Measurements from ENCODE around the gene PUS7. TPM values are rescaled to one million over a fixed set of nuclear protein-coding genes. Genes with fewer than 3 reads are reported as not detected.
"Not testable (repeated sequence)": the region's sequence is repeated elsewhere in the genome, so short reads cannot be mapped to it uniquely, and the experiment has no call there.

The PUS7 gene
- polyA plus RNA-seq, 2 donors: 5.4 to 7.5 TPM

GRCh38 chr7:105530546-105530945 lies 8.5 kb upstream of the PUS7 start:
- 95 to 96% methylated on average over 20 of the region's 20 CpGs for WGBS, 2 donors
- H3K27me3 ChIP-seq (ENCODE audit: control insufficient read depth in 1 of 2, insufficient read depth in 2 of 2, low read length in 2 of 2): no peaks in the 10 kb centered on the region
- no peak overlapping the region for H3K27ac ChIP-seq (ENCODE audit: low read depth in 2 of 2, low read length in 1 of 2)
- H3K9me3 ChIP-seq (ENCODE audit: control insufficient read depth in 2 of 2, insufficient read depth in 1 of 2, low read depth in 1 of 2, low read length in 1 of 2): no peaks in the 10 kb centered on the region
- H3K4me1 ChIP-seq (ENCODE audit: control insufficient read depth in 2 of 2, insufficient read depth in 2 of 2, low read length in 1 of 2): no peaks in the 10 kb centered on the region
- peaks cover 0 to 2% of the 10 kb centered on the region in 2 donors for H3K36me3 ChIP-seq (ENCODE audit: control insufficient read depth in 2 of 2, insufficient read depth in 2 of 2, low read length in 1 of 2)
- no peak overlapping the region for H3K4me3 ChIP-seq (ENCODE audit: low read depth in 1 of 2, low read length in 2 of 2)

- Histone ChIP-seq H3K27ac (ENCODE audit: low read depth in 2 of 2, low read length in 1 of 2) (no peak overlapping the region), H3K4me3 (ENCODE audit: low read depth in 1 of 2, low read length in 2 of 2) (no peak overlapping the region), H3K27me3 (ENCODE audit: control insufficient read depth in 1 of 2, insufficient read depth in 2 of 2, low read length in 2 of 2) (no peaks in the 10 kb centered on the region), H3K9me3 (ENCODE audit: control insufficient read depth in 2 of 2, insufficient read depth in 1 of 2, low read depth in 1 of 2, low read length in 1 of 2) (no peaks in the 10 kb centered on the region), H3K36me3 (ENCODE audit: control insufficient read depth in 2 of 2, insufficient read depth in 2 of 2, low read length in 1 of 2) (no peaks in the 10 kb centered on the region), H3K4me1 (ENCODE audit: control insufficient read depth in 2 of 2, insufficient read depth in 2 of 2, low read length in 1 of 2) (no peaks in the 10 kb centered on the region)
- WGBS, 2 donors: 93 to 94% methylated on average over 10 of the region's 10 CpGs
These were observed 8.1 kb upstream of the PUS7 start for GRCh38 chr7:105530126-105530525.

DNA sequence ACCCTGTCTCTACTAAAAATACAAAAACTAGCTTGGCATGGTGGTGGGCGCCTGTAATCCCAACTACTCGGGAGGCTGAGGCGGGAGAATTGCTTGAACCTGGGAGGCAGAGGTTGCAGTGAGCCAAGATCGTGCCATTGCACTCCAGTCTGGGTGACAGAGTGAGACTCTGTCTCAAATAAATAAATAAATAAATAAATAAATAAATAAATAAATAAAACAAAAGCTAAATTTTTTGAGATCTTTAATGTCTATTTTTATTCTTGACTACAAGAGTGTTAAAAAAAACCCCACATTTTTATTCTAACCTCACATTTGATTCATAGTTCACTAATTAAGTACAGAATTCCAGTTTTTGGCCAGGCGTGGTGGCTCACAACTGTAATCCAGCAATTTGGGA lies 5.7 kb upstream of the PUS7 start:
- WGBS, 2 donors: 93 to 96% methylated on average over 5 of the region's 5 CpGs
- H3K4me3 ChIP-seq (ENCODE audit: low read depth in 1 of 2, low read length in 2 of 2); H3K27ac ChIP-seq (ENCODE audit: low read depth in 2 of 2, low read length in 1 of 2); H3K4me1 ChIP-seq (ENCODE audit: control insufficient read depth in 2 of 2, insufficient read depth in 2 of 2, low read length in 1 of 2); H3K9me3 ChIP-seq (ENCODE audit: control insufficient read depth in 2 of 2, insufficient read depth in 1 of 2, low read depth in 1 of 2, low read length in 1 of 2); H3K27me3 ChIP-seq (ENCODE audit: control insufficient read depth in 1 of 2, insufficient read depth in 2 of 2, low read length in 2 of 2); H3K36me3 ChIP-seq (ENCODE audit: control insufficient read depth in 2 of 2, insufficient read depth in 2 of 2, low read length in 1 of 2): not testable (repeated sequence)

- Histone ChIP-seq H3K27ac (ENCODE audit: low read depth in 2 of 2, low read length in 1 of 2) (no peak overlapping the region), H3K4me1 (ENCODE audit: control insufficient read depth in 2 of 2, insufficient read depth in 2 of 2, low read length in 1 of 2) (peaks cover 0 to 2% of the 10 kb centered on the region in 2 donors), H3K27me3 (ENCODE audit: control insufficient read depth in 1 of 2, insufficient read depth in 2 of 2, low read length in 2 of 2) (no peaks in the 10 kb centered on the region), H3K9me3 (ENCODE audit: control insufficient read depth in 2 of 2, insufficient read depth in 1 of 2, low read depth in 1 of 2, low read length in 1 of 2) (no peaks in the 10 kb centered on the region), H3K36me3 (ENCODE audit: control insufficient read depth in 2 of 2, insufficient read depth in 2 of 2, low read length in 1 of 2) (no peaks in the 10 kb centered on the region), H3K4me3 (ENCODE audit: low read depth in 1 of 2, low read length in 2 of 2) (no peak overlapping the region)
- 81 to 88% methylated on average over 4 of the region's 4 CpGs for WGBS, 2 donors
These were observed 2.8 kb upstream of the PUS7 start for GRCh38 chr7:105524840-105525239.

DNA sequence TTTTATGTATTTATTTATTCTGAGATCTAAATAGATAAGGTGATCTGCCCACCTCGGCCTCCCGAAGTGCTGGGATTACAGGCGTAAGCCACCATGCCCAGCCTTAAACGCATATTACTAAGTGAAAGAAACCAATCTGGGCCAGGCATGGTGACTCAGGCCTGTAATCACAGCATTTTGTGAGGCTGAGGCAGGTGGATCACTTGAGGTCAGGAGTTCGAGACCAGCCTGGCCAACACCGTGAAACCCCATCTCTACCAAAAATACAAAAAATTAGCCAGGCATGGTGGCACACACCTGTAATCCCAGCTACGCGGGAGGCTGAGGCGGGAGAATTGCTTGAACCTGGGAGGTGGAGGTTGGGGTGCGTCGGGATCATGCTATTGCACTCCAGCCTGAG lies 2.4 kb upstream of the PUS7 start:
- not testable (repeated sequence) for H3K4me1 ChIP-seq (ENCODE audit: control insufficient read depth in 2 of 2, insufficient read depth in 2 of 2, low read length in 1 of 2); H3K27ac ChIP-seq (ENCODE audit: low read depth in 2 of 2, low read length in 1 of 2); H3K9me3 ChIP-seq (ENCODE audit: control insufficient read depth in 2 of 2, insufficient read depth in 1 of 2, low read depth in 1 of 2, low read length in 1 of 2); H3K4me3 ChIP-seq (ENCODE audit: low read depth in 1 of 2, low read length in 2 of 2); H3K36me3 ChIP-seq (ENCODE audit: control insufficient read depth in 2 of 2, insufficient read depth in 2 of 2, low read length in 1 of 2); H3K27me3 ChIP-seq (ENCODE audit: control insufficient read depth in 1 of 2, insufficient read depth in 2 of 2, low read length in 2 of 2)
- 92 to 97% methylated on average over 11 of the region's 11 CpGs for WGBS, 2 donors

- Histone ChIP-seq H3K9me3 (ENCODE audit: control insufficient read depth in 2 of 2, insufficient read depth in 1 of 2, low read depth in 1 of 2, low read length in 1 of 2) (no peaks in the 10 kb centered on the region), H3K4me3 (ENCODE audit: low read depth in 1 of 2, low read length in 2 of 2) (peak overlapping the region; percentile 80 to 87)
- 5 to 15% methylated on average over 23 to 25 of the region's 25 CpGs for WGBS, 2 donors
These were observed 899 bp downstream of the PUS7 start for GRCh38 chr7:105521027-105521716.

GRCh38 chr7:105520620-105521019 lies 1.5 kb downstream of the PUS7 start:
- not testable (repeated sequence) for H3K36me3 ChIP-seq (ENCODE audit: control insufficient read depth in 2 of 2, insufficient read depth in 2 of 2, low read length in 1 of 2); H3K4me1 ChIP-seq (ENCODE audit: control insufficient read depth in 2 of 2, insufficient read depth in 2 of 2, low read length in 1 of 2); H3K9me3 ChIP-seq (ENCODE audit: control insufficient read depth in 2 of 2, insufficient read depth in 1 of 2, low read depth in 1 of 2, low read length in 1 of 2); H3K27me3 ChIP-seq (ENCODE audit: control insufficient read depth in 1 of 2, insufficient read depth in 2 of 2, low read length in 2 of 2); H3K4me3 ChIP-seq (ENCODE audit: low read depth in 1 of 2, low read length in 2 of 2); H3K27ac ChIP-seq (ENCODE audit: low read depth in 2 of 2, low read length in 1 of 2)
- 92 to 95% methylated on average over 7 of the region's 7 CpGs for WGBS, 2 donors

More at GRCh38 chr7:105521027-105521716, 899 bp downstream of the PUS7 start:
- Histone ChIP-seq H3K4me1 (ENCODE audit: control insufficient read depth in 2 of 2, insufficient read depth in 2 of 2, low read length in 1 of 2) (peaks cover 0 to 2% of the 10 kb centered on the region in 2 donors), H3K36me3 (ENCODE audit: control insufficient read depth in 2 of 2, insufficient read depth in 2 of 2, low read length in 1 of 2) (no peaks in the 10 kb centered on the region), H3K27me3 (ENCODE audit: control insufficient read depth in 1 of 2, insufficient read depth in 2 of 2, low read length in 2 of 2) (no peaks in the 10 kb centered on the region), H3K27ac (ENCODE audit: low read depth in 2 of 2, low read length in 1 of 2) (peak overlapping the region; percentile 87 to 97)

DNA sequence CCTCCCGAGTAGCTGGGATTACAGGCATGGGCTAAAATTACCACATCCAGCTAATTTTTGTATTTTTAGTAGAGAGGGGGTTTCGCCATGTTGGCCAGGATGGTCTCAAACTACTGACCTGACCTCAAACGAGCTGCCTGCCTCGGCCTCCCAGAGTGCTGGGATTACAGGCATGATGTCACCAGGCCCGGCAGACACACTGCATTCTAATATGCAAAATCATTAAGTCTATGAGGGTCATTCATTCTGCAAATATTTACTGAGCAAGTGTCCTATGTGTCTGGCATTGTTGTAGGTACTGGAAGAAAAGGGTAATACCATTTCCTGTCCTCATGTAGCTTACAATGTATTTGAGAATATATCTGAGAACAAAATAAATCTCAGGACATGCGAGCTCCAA lies 2.7 kb downstream of the PUS7 start:
- WGBS, 2 donors: 90 to 93% methylated on average over 6 of the region's 6 CpGs
- Histone ChIP-seq H3K27ac (ENCODE audit: low read depth in 2 of 2, low read length in 1 of 2) (no peak overlapping the region), H3K9me3 (ENCODE audit: control insufficient read depth in 2 of 2, insufficient read depth in 1 of 2, low read depth in 1 of 2, low read length in 1 of 2) (no peaks in the 10 kb centered on the region), H3K36me3 (ENCODE audit: control insufficient read depth in 2 of 2, insufficient read depth in 2 of 2, low read length in 1 of 2) (no peaks in the 10 kb centered on the region), H3K4me1 (ENCODE audit: control insufficient read depth in 2 of 2, insufficient read depth in 2 of 2, low read length in 1 of 2) (peaks cover 0 to 2% of the 10 kb centered on the region in 2 donors), H3K4me3 (ENCODE audit: low read depth in 1 of 2, low read length in 2 of 2) (no peak overlapping the region), H3K27me3 (ENCODE audit: control insufficient read depth in 1 of 2, insufficient read depth in 2 of 2, low read length in 2 of 2) (no peaks in the 10 kb centered on the region)

DNA sequence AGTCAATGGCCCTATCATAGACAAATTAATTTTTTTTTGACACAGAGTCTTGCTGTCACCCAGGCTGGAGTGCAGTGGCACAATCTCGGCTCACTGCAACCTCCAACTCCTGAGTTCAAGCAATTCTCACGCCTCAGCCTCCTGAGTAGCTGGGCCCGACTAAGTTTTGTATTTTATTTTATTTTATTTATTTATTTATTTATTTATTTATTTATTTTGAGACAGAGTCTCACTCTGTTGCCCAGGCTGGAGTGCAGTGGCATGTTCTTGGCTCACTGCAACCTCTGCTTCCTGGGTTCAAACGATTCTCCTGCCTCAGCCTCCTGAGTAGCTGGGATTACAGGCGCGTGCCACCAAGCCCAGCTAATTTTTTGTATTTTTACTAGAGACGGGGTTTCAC lies 6.5 kb downstream of the PUS7 start:
- H3K27ac ChIP-seq (ENCODE audit: low read depth in 2 of 2, low read length in 1 of 2); H3K9me3 ChIP-seq (ENCODE audit: control insufficient read depth in 2 of 2, insufficient read depth in 1 of 2, low read depth in 1 of 2, low read length in 1 of 2); H3K4me3 ChIP-seq (ENCODE audit: low read depth in 1 of 2, low read length in 2 of 2); H3K27me3 ChIP-seq (ENCODE audit: control insufficient read depth in 1 of 2, insufficient read depth in 2 of 2, low read length in 2 of 2); H3K4me1 ChIP-seq (ENCODE audit: control insufficient read depth in 2 of 2, insufficient read depth in 2 of 2, low read length in 1 of 2); H3K36me3 ChIP-seq (ENCODE audit: control insufficient read depth in 2 of 2, insufficient read depth in 2 of 2, low read length in 1 of 2): not testable (repeated sequence)
- 95 to 96% methylated on average over 7 of the region's 7 CpGs for WGBS, 2 donors

- Histone ChIP-seq H3K27me3 (ENCODE audit: control insufficient read depth in 1 of 2, insufficient read depth in 2 of 2, low read length in 2 of 2) (no peaks in the 10 kb centered on the region), H3K4me3 (ENCODE audit: low read depth in 1 of 2, low read length in 2 of 2) (no peak overlapping the region), H3K36me3 (ENCODE audit: control insufficient read depth in 2 of 2, insufficient read depth in 2 of 2, low read length in 1 of 2) (peaks cover 0 to 3% of the 10 kb centered on the region in 2 donors), H3K9me3 (ENCODE audit: control insufficient read depth in 2 of 2, insufficient read depth in 1 of 2, low read depth in 1 of 2, low read length in 1 of 2) (no peaks in the 10 kb centered on the region), H3K4me1 (ENCODE audit: control insufficient read depth in 2 of 2, insufficient read depth in 2 of 2, low read length in 1 of 2) (no peaks in the 10 kb centered on the region), H3K27ac (ENCODE audit: low read depth in 2 of 2, low read length in 1 of 2) (no peak overlapping the region)
- WGBS, 2 donors: 91 to 95% methylated on average over 4 of the region's 4 CpGs
These were observed 9.0 kb downstream of the PUS7 start for GRCh38 chr7:105512926-105513526.
